ENCODE results near the gene PLSCR1.

Gene PLSCR1

GRCh38 chr3:146558781-146559180 lies 14.4 kb upstream of the PLSCR1 start:
- Histone ChIP-seq H3K27me3 (ENCODE audit: control insufficient read depth in 1 of 2, insufficient read depth in 1 of 2, low read length in 2 of 2) (no peaks in the 10 kb centered on the region), H3K4me3 (ENCODE audit: insufficient read depth in 1 of 2, low read depth in 1 of 2, low read length in 2 of 2) (no peak overlapping the region), H3K4me1 (ENCODE audit: control insufficient read depth, insufficient read depth, low read depth, low read length) (no peaks in the 10 kb centered on the region), H3K18ac (ENCODE audit: low read depth in 1 of 2, low read length in 2 of 2) (no peak overlapping the region), H2BK12ac (ENCODE audit: low read length in 2 of 2) (no peak overlapping the region), H2BK5ac (ENCODE audit: low read depth, low read length, poor library complexity, severe bottlenecking) (no peak overlapping the region), H3K9me3 (ENCODE audit: control insufficient read depth, low read length) (no peaks in the 10 kb centered on the region), H3K36me3 (ENCODE audit: control insufficient read depth in 1 of 2, insufficient read depth in 2 of 2, low read depth in 1 of 2, low read length in 2 of 2) (no peaks in the 10 kb centered on the region), H3K23ac (ENCODE audit: low read length in 2 of 2) (no peak overlapping the region), H2AFZ (ENCODE audit: low read depth, low read length) (no peak overlapping the region), H2AK5ac (ENCODE audit: low read length, severe bottlenecking) (no peak overlapping the region), H3K27ac (ENCODE audit: low read length, poor library complexity, severe bottlenecking) (no peak overlapping the region), H4K91ac (ENCODE audit: low read length) (no peak overlapping the region), H3K9ac (ENCODE audit: low read length) (no peak overlapping the region), H2BK120ac (ENCODE audit: low read depth, low read length) (no peak overlapping the region), H3K14ac (ENCODE audit: low read length in 2 of 2) (no peak overlapping the region), H3K4ac (ENCODE audit: low read depth in 1 of 2, low read length in 2 of 2) (no peak overlapping the region), H3K4me2 (ENCODE audit: low read length, poor library complexity, severe bottlenecking) (no peak overlapping the region), H3K79me1 (replicated peaks; ENCODE audit: low read length, poor library complexity, severe bottlenecking) (no peaks in the 10 kb centered on the region), H4K8ac (ENCODE audit: low read length) (no peak overlapping the region), H2BK15ac (ENCODE audit: low read depth, poor library complexity, severe bottlenecking) (no peak overlapping the region)
- WGBS = 78% methylated on average over 1 of the region's 2 CpGs
- DNase-seq = no peak

DNA sequence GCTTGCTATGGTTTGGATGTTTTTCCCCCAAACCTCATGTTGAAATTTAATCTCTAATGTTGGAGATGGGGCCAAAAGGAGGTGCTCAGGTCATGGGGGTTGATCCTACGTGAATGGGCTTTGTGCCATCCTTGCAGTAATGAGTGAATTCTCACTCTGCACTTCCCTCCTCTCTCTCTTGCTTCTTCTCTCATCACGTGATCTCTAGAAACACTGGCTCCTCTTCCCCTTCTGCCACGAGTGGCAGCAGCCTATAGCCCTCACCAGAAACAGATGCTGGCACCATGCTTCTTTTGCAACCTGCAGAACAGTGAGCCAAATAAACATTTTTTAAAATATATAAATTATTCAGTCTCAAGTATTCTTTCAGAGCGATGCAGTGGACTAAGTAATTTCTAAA lies 13.3 kb upstream of the PLSCR1 start:
- Histone ChIP-seq H4K8ac (ENCODE audit: low read length) (no peak overlapping the region), H2AK5ac (ENCODE audit: low read length, severe bottlenecking) (no peak overlapping the region), H2BK120ac (ENCODE audit: low read depth, low read length) (no peak overlapping the region), H3K4me3 (ENCODE audit: insufficient read depth in 1 of 2, low read depth in 1 of 2, low read length in 2 of 2) (no peak overlapping the region), H3K14ac (ENCODE audit: low read length in 2 of 2) (no peak overlapping the region), H2AFZ (ENCODE audit: low read depth, low read length) (no peak overlapping the region), H2BK12ac (ENCODE audit: low read length in 2 of 2) (no peak overlapping the region), H3K27ac (ENCODE audit: low read length, poor library complexity, severe bottlenecking) (no peak overlapping the region), H3K4ac (ENCODE audit: low read depth in 1 of 2, low read length in 2 of 2) (no peak overlapping the region), H3K23ac (ENCODE audit: low read length in 2 of 2) (no peak overlapping the region), H3K9ac (ENCODE audit: low read length) (no peak overlapping the region), H2BK5ac (ENCODE audit: low read depth, low read length, poor library complexity, severe bottlenecking) (no peak overlapping the region), H3K79me1 (replicated peaks; ENCODE audit: low read length, poor library complexity, severe bottlenecking) (no peaks in the 10 kb centered on the region), H3K36me3 (ENCODE audit: control insufficient read depth in 1 of 2, insufficient read depth in 2 of 2, low read depth in 1 of 2, low read length in 2 of 2) (no peaks in the 10 kb centered on the region), H3K27me3 (ENCODE audit: control insufficient read depth in 1 of 2, insufficient read depth in 1 of 2, low read length in 2 of 2) (no peaks in the 10 kb centered on the region), H2BK15ac (ENCODE audit: low read depth, poor library complexity, severe bottlenecking) (no peak overlapping the region), H3K18ac (ENCODE audit: low read depth in 1 of 2, low read length in 2 of 2) (no peak overlapping the region), H3K4me1 (ENCODE audit: control insufficient read depth, insufficient read depth, low read depth, low read length) (no peaks in the 10 kb centered on the region), H4K91ac (ENCODE audit: low read length) (no peak overlapping the region), H3K9me3 (ENCODE audit: control insufficient read depth, low read length) (no peaks in the 10 kb centered on the region), H3K4me2 (ENCODE audit: low read length, poor library complexity, severe bottlenecking) (no peak overlapping the region)
- WGBS = 97% methylated on average over 4 of the region's 4 CpGs
- no peak for DNase-seq

DNA sequence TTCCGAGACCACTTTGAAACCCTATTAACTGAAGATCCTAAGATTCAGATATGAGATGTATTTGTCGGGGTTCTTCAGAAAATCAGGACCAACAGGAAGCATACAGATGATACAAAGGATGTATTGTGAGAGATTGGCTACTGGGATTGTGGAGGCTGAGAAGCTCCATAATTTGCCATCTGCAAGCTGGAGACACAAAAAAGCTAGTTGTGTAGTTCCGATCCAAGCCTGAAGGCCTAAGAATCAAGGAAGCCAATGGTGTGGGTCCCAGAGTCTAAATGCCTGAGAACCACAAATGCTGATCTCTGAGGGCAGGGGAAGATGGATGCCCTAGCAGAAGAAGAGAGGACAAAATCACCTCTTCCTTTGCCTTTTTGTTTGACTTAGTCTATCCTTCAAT lies 10.9 kb upstream of the PLSCR1 start:
- H3K14ac ChIP-seq (ENCODE audit: low read length in 2 of 2) = no peak overlapping the region
- H3K9ac ChIP-seq (ENCODE audit: low read length) = no peak overlapping the region
- H3K4me1 ChIP-seq (ENCODE audit: control insufficient read depth, insufficient read depth, low read depth, low read length) = no peaks in the 10 kb centered on the region
- H3K23ac ChIP-seq (ENCODE audit: low read length in 2 of 2) = no peak overlapping the region
- no peak overlapping the region for H2BK12ac ChIP-seq (ENCODE audit: low read length in 2 of 2)
- DNase-seq = no peak
- no peaks in the 10 kb centered on the region for H3K27me3 ChIP-seq (ENCODE audit: control insufficient read depth in 1 of 2, insufficient read depth in 1 of 2, low read length in 2 of 2)
- H2BK5ac ChIP-seq (ENCODE audit: low read depth, low read length, poor library complexity, severe bottlenecking) = no peak overlapping the region
- no peak overlapping the region for H2BK120ac ChIP-seq (ENCODE audit: low read depth, low read length)
- no peak overlapping the region for H4K8ac ChIP-seq (ENCODE audit: low read length)
- no peak overlapping the region for H2AFZ ChIP-seq (ENCODE audit: low read depth, low read length)
- no peak overlapping the region for H2BK15ac ChIP-seq (ENCODE audit: low read depth, poor library complexity, severe bottlenecking)
- H3K9me3 ChIP-seq (ENCODE audit: control insufficient read depth, low read length) = no peaks in the 10 kb centered on the region
- no peak overlapping the region for H3K27ac ChIP-seq (ENCODE audit: low read length, poor library complexity, severe bottlenecking)
- H4K91ac ChIP-seq (ENCODE audit: low read length) = no peak overlapping the region
- H3K4me3 ChIP-seq (ENCODE audit: insufficient read depth in 1 of 2, low read depth in 1 of 2, low read length in 2 of 2) = no peak overlapping the region
- WGBS = 100% methylated on average over 2 of the region's 3 CpGs
- no peak overlapping the region for H3K4me2 ChIP-seq (ENCODE audit: low read length, poor library complexity, severe bottlenecking)
- no peaks in the 10 kb centered on the region for H3K79me1 ChIP-seq (replicated peaks; ENCODE audit: low read length, poor library complexity, severe bottlenecking)
- no peak overlapping the region for H2AK5ac ChIP-seq (ENCODE audit: low read length, severe bottlenecking)
- no peak overlapping the region for H3K18ac ChIP-seq (ENCODE audit: low read depth in 1 of 2, low read length in 2 of 2)
- no peaks in the 10 kb centered on the region for H3K36me3 ChIP-seq (ENCODE audit: control insufficient read depth in 1 of 2, insufficient read depth in 2 of 2, low read depth in 1 of 2, low read length in 2 of 2)
- H3K4ac ChIP-seq (ENCODE audit: low read depth in 1 of 2, low read length in 2 of 2) = no peak overlapping the region

- Histone ChIP-seq H3K4ac (ENCODE audit: low read depth in 1 of 2, low read length in 2 of 2) (no peak overlapping the region), H3K14ac (ENCODE audit: low read length in 2 of 2) (no peak overlapping the region), H3K27ac (ENCODE audit: low read length, poor library complexity, severe bottlenecking) (no peak overlapping the region), H2BK12ac (ENCODE audit: low read length in 2 of 2) (no peak overlapping the region), H3K4me1 (ENCODE audit: control insufficient read depth, insufficient read depth, low read depth, low read length) (no peaks in the 10 kb centered on the region), H2BK15ac (ENCODE audit: low read depth, poor library complexity, severe bottlenecking) (no peak overlapping the region), H3K23ac (ENCODE audit: low read length in 2 of 2) (no peak overlapping the region), H2AFZ (ENCODE audit: low read depth, low read length) (no peak overlapping the region), H4K8ac (ENCODE audit: low read length) (no peak overlapping the region), H3K79me1 (replicated peaks; ENCODE audit: low read length, poor library complexity, severe bottlenecking) (no peaks in the 10 kb centered on the region), H3K36me3 (ENCODE audit: control insufficient read depth in 1 of 2, insufficient read depth in 2 of 2, low read depth in 1 of 2, low read length in 2 of 2) (no peaks in the 10 kb centered on the region), H3K18ac (ENCODE audit: low read depth in 1 of 2, low read length in 2 of 2) (no peak overlapping the region), H4K91ac (ENCODE audit: low read length) (no peak overlapping the region), H3K4me3 (ENCODE audit: insufficient read depth in 1 of 2, low read depth in 1 of 2, low read length in 2 of 2) (no peak overlapping the region), H3K4me2 (ENCODE audit: low read length, poor library complexity, severe bottlenecking) (no peak overlapping the region), H3K9me3 (ENCODE audit: control insufficient read depth, low read length) (no peaks in the 10 kb centered on the region), H2AK5ac (ENCODE audit: low read length, severe bottlenecking) (no peak overlapping the region), H2BK5ac (ENCODE audit: low read depth, low read length, poor library complexity, severe bottlenecking) (no peak overlapping the region), H3K9ac (ENCODE audit: low read length) (no peak overlapping the region), H2BK120ac (ENCODE audit: low read depth, low read length) (no peak overlapping the region), H3K27me3 (ENCODE audit: control insufficient read depth in 1 of 2, insufficient read depth in 1 of 2, low read length in 2 of 2) (no peaks in the 10 kb centered on the region)
- DNase-seq = no peak
- 94% methylated on average over 5 of the region's 7 CpGs for WGBS
These were observed 9.8 kb upstream of the PLSCR1 start for GRCh38 chr3:146554151-146554760.
